IPS-18a (cell line): Measurements from ENCODE around the gene EBP.

Experiments used
- H3K27ac ChIP-seq: one replicate; pipeline ENCODE4 v1.5.1; 2013; ENCODE audit warnings: low read length
- H3K27me3 ChIP-seq: one replicate; pipeline ENCODE4 v1.6.1; 2013; ENCODE audit warnings: mild to moderate bottlenecking, low read length; ENCODE audit not compliant: control insufficient read depth, insufficient read depth
- H3K36me3 ChIP-seq: one replicate; pipeline ENCODE4 v1.6.1; 2013; ENCODE audit warnings: low read depth, low read length; ENCODE audit not compliant: control insufficient read depth
- H3K4me1 ChIP-seq: one replicate; pipeline ENCODE4 v1.6.1; 2013; ENCODE audit warnings: low read depth, low read length; ENCODE audit not compliant: control insufficient read depth
- H3K4me3 ChIP-seq: one replicate; pipeline ENCODE4 v1.5.1; 2013; ENCODE audit warnings: low read length
- H3K9ac ChIP-seq: one replicate; pipeline ENCODE4 v1.6.1; 2013; ENCODE audit warnings: mild to moderate bottlenecking, low read length, moderate library complexity
- H3K9me3 ChIP-seq: one replicate; pipeline ENCODE4 v1.6.1; 2013; ENCODE audit warnings: low read depth, low read length; ENCODE audit not compliant: control insufficient read depth

The EBP gene

GRCh38 chrX:48559636-48560035 is 38.0 kb downstream of the EBP start:
- Histone ChIP-seq H3K9ac (no peak overlapping the region), H3K36me3 (peaks cover 9% of the 10 kb centered on the region), H3K27ac (no peak overlapping the region), H3K27me3 (no peaks in the 10 kb centered on the region), H3K9me3 (peaks cover 8% of the 10 kb centered on the region), H3K4me1 (no peaks in the 10 kb centered on the region), H3K4me3 (no peak overlapping the region)

DNA sequence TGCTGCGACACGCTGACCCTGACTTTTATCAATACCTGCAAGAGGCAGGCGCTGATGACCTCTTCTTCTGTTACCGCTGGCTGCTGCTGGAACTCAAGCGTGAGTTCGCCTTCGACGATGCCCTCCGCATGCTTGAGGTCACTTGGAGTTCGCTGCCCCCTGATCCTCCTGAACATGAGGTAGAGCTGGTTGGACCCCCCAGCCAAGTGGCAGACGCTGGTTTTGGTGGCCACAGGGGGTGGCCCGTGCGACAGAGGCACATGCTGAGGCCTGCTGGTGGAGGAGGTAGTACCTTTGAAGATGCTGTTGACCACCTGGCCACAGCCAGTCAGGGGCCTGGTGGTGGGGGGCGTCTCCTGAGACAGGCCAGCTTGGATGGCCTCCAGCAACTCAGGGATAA is 38.4 kb downstream of the EBP start:
- peaks cover 9% of the 10 kb centered on the region for H3K36me3 ChIP-seq
- H3K27me3 ChIP-seq: no peaks in the 10 kb centered on the region
- no peaks in the 10 kb centered on the region for H3K4me1 ChIP-seq
- no peak overlapping the region for H3K9ac ChIP-seq
- no peak overlapping the region for H3K27ac ChIP-seq
- H3K4me3 ChIP-seq: no peak overlapping the region
- peaks cover 6% of the 10 kb centered on the region for H3K9me3 ChIP-seq

GRCh38 chrX:48560681-48561080 is 39.1 kb downstream of the EBP start:
- Histone ChIP-seq H3K9me3 (peaks cover 3% of the 10 kb centered on the region), H3K27ac (no peak overlapping the region)

GRCh38 chrX:48569958-48570357 is 48.4 kb downstream of the EBP start:
- no peak overlapping the region for H3K9ac ChIP-seq

More at GRCh38 chrX:48560681-48561080, 39.1 kb downstream of the EBP start:
- Histone ChIP-seq H3K27me3 (no peaks in the 10 kb centered on the region), H3K36me3 (peaks cover 9% of the 10 kb centered on the region), H3K9ac (no peak overlapping the region), H3K4me3 (no peak overlapping the region), H3K4me1 (no peaks in the 10 kb centered on the region)

GRCh38 chrX:48573690-48574269 is 52.2 kb downstream of the EBP start:
- peaks cover 37% of the 10 kb centered on the region for H3K36me3 ChIP-seq
- no peaks in the 10 kb centered on the region for H3K27me3 ChIP-seq
- peak overlapping the region; percentile 98 for H3K9ac ChIP-seq
- H3K27ac ChIP-seq: no peak overlapping the region
- H3K9me3 ChIP-seq: peaks cover 7% of the 10 kb centered on the region
- peak overlapping the region; percentile 86 for H3K4me3 ChIP-seq
- peaks cover 4% of the 10 kb centered on the region for H3K4me1 ChIP-seq

More at GRCh38 chrX:48569958-48570357, 48.4 kb downstream of the EBP start:
- Histone ChIP-seq H3K27ac (no peak overlapping the region), H3K27me3 (no peaks in the 10 kb centered on the region), H3K36me3 (peaks cover 1% of the 10 kb centered on the region), H3K4me1 (no peaks in the 10 kb centered on the region), H3K9me3 (peaks cover 3% of the 10 kb centered on the region), H3K4me3 (no peak overlapping the region)

GRCh38 chrX:48574270-48575266 is 53.0 kb downstream of the EBP start, which contains the start of gene RBM3:
Gene RBM3, plus strand, starts transcription at chrX:48574484. Its CDS starts 697 bp downstream, at chrX:48575181.
- H3K4me1 ChIP-seq: peaks cover 4% of the 10 kb centered on the region
- peak within 1 kb of the TSS; percentile 93 for H3K27ac ChIP-seq
- H3K36me3 ChIP-seq: peaks cover 42% of the 10 kb centered on the region
- no peaks in the 10 kb centered on the region for H3K27me3 ChIP-seq
- H3K9ac ChIP-seq: peak within 1 kb of the TSS; percentile 98
- H3K4me3 ChIP-seq: peak within 1 kb of the TSS; percentile 86
- H3K9me3 ChIP-seq: peaks cover 7% of the 10 kb centered on the region

DNA sequence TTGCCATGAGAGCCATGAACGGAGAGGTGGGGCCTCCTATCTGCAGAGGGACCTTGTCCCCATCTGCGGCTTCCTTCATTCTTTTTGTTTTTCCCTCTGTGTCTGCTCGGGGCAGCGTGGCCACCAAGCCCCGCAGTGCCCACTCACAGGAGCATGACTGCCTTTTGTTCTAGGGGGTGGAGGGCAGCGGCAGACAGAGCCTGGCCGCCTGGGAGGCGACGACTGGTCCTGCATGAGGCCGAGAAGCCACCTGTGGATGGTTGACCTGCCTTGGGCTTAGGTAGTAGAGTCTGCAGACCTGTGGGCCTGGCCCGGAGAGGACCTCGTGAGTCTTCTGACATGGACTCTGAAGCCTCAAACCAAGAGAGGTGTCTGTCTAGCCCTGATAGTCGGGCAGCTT is 54.0 kb downstream of the EBP start:
- Histone ChIP-seq H3K9ac (peak overlapping the region; percentile 98), H3K4me1 (peaks cover 4% of the 10 kb centered on the region), H3K4me3 (peak overlapping the region; percentile 86), H3K36me3 (peaks cover 42% of the 10 kb centered on the region), H3K9me3 (peaks cover 3% of the 10 kb centered on the region), H3K27ac (no peak overlapping the region), H3K27me3 (no peaks in the 10 kb centered on the region)

DNA sequence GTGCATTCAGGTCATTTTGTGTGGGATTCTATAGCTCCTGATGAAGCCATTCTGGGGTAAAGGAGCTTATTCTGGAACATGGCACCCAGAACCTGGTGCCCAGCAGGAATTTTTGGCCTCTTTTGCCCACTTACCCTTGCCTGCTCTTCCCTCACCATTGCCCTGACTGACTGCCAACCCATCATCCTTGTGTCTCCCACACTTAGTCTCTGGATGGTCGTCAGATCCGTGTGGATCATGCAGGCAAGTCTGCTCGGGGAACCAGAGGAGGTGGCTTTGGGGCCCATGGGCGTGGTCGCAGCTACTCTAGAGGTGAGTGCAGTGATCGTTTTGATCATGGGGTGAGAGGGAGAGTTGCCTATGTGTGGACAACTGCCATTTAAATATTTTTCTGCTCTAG is 54.5 kb downstream of the EBP start:
- Histone ChIP-seq H3K4me3 (peak overlapping the region; percentile 86), H3K27me3 (no peaks in the 10 kb centered on the region), H3K36me3 (peaks cover 42% of the 10 kb centered on the region), H3K9me3 (peaks cover 3% of the 10 kb centered on the region), H3K4me1 (peaks cover 4% of the 10 kb centered on the region), H3K9ac (no peak overlapping the region), H3K27ac (no peak overlapping the region)
